Measurements from ENCODE around the gene AP5M1.
"Not testable (repeated sequence)": the region's sequence is repeated elsewhere in the genome, so short reads cannot be mapped to it uniquely, and the experiment has no call there.

Gene AP5M1

DNA sequence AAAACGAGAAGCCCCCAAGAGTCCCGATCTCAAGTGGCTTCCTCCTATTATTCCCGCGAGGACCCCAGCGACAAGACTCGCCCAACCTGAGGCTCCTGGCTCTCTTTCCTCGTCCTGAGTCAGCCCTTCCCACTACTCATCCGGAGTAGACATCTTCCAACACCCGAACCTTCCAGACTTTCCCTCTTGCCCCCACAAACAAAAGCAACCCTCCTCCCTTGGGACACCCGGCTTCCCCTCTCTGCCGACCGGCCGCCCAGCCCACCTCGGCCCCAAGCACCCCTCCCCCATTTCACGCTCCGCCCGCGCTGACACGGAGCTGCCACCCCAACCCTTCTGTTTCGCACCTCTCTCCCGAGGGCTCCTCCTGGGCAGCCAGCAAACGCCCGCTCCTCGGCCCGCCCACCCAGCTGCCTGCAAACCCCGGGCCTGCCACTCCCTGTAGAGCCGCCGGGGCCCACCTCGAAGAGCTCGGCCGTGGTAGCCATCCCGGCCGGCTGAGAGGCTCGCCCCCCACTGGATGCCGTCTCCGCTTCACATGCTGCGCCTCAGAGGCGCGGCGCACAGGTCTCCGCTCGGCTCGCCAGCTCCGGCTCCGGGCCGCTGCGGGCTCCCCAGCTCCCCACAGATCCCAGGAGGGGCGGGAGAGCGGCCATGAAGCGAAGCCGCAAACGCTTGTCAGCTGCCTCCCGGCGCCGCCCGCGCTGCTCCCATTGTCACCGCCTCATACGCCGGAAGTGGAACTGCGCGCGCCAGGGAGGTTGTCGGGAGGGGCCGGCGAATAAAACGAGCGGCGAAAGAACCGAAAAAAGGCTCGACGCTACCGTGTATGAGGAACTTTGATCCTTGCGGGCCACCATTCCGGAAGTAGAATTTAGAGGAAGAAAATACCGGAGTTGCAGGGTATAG, at the start of gene AP5M1, which contains the start of gene EXOC5:
Gene AP5M1, plus strand, starts transcription at position 811 of the 909 bp plus-strand sequence. CDS start 344 bp downstream, outside the sequence.
Gene EXOC5, minus strand, starts transcription at position 745 of the 909 bp plus-strand sequence. Its CDS starts 257 bp downstream, at position 488.
- DNase-seq (ENCODE audit: low spot score): peak; percentile 96

- no peak for DNase-seq (ENCODE audit: low spot score)
Measured at GRCh38 chr14:57221931-57222330, 46.8 kb upstream of the AP5M1 start.

GRCh38 chr14:57227083-57227482, 41.7 kb upstream of the AP5M1 start:
- no peak for DNase-seq (ENCODE audit: low spot score)

DNA sequence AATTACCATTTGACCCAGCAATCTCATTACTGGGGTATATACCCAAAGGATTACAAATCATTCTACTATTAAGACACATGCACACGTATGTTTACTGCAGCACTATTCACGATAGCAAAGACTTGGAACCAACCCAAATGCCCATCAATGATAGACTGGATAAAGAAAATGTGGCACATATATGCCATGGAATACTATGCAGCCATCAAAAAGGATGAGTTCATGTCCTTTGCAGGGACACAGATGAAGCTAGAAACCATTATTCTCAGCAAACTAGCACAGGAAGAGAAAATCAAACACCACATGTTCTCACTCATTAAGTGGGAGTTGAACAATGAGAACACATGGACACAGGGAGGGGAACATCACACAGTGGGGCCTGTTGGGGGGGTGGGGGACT, 40.5 kb upstream of the AP5M1 start:
- not testable (repeated sequence) for DNase-seq (ENCODE audit: low spot score)

DNA sequence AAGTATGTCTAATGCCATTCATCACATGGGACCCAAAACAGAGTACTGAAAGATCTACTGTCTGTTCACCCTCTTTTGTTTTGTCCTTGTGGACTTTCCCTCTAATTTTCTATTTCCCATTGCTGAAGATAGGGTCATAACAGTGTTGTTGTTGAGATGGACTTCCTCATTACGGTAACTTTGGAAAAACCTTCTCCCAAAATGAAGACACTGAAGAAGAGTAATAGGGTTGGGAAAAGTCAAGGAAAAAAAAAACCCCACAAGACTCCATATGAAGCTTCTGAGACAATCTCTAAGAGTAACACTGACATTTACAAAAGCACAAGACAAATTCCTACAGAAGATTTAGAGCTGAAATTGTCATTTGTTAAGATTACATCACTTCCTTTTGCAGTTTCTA, 36.8 kb upstream of the AP5M1 start:
- DNase-seq (ENCODE audit: low spot score): no peak

- not testable (repeated sequence) for DNase-seq (ENCODE audit: low spot score)
Measured at GRCh38 chr14:57240115-57240514, 28.7 kb upstream of the AP5M1 start.

GRCh38 chr14:57243320-57243719, 25.5 kb upstream of the AP5M1 start:
- DNase-seq (ENCODE audit: low spot score): no peak

DNA sequence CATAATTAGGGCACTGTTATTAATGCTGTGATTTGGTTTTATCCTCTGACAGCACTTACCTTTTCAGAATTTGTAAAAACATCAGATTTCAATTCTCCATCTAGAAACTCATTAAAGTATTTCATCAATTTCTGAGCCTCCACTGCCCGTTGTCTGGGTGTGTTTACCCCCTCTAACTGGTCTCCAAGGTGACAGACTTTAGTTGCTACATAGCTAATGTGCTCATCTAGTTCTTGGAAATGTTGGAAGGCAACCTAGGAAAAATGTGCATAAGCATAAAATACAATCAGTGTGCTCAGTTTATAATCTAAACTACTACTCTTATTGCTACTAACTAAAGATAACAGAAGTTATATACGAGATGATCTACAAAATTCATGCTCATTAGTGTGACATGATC, 24.7 kb upstream of the AP5M1 start:
- DNase-seq (ENCODE audit: low spot score): no peak

DNA sequence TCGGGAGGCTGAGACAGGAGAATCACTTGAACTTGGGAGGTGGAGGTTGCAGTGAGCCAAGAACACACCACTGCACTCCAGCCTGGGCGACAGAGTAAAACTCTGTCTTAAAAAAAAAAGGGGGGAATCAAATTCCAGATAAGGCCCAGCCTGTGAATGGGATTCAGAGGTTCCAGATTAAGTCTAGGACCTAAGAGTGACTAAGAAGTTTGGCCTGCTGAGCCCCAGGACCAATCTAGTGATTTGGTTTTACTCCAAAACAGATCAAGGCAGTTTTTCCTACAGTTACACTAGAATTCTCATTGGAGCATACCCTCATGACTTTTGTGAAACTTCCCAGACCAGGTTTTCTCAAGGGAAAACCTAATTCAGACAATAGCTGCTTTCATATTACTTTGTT, 22.8 kb upstream of the AP5M1 start:
- no peak for DNase-seq (ENCODE audit: low spot score)

- DNase-seq (ENCODE audit: low spot score): no peak
Measured at GRCh38 chr14:57246933-57247657, 21.7 kb upstream of the AP5M1 start.

- DNase-seq (ENCODE audit: low spot score): no peak
Measured at GRCh38 chr14:57254884-57255283, 13.9 kb upstream of the AP5M1 start.

DNA sequence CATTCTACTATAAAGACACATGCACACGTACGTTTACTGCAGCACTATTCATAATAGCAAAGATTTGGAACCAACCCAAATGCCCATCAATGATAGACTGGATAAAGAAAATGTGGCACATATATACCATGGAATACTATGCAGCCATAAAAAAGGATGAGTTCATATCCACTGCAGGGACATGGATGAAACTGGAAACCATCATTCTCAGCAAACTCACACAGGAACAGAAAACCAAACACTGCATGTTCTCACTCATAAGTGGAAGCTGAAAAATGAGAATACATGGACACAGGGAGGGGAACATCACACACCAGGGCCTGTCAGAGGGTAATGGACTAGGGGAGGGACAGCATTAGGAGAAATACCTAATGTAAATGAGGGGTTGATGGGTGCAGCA, 10.6 kb upstream of the AP5M1 start:
- not testable (repeated sequence) for DNase-seq (ENCODE audit: low spot score)

DNA sequence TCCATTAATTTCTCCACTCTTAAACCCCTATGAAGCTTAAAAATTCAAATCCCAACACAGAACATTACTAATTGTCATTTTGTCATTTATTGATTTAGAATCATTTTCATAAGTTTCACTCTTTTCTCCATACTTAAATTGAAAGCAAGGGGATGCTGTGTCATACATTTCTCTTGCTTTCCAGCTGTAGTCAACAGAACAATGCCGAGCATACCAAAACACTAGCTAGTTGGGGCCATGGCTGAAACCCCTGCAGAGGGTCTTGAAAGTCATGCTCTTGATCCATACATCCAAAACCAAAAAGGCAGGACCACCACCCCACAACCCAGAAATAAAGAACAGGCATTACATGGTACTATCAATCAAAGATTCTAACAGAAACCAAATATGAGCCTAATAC, 9.1 kb upstream of the AP5M1 start:
- DNase-seq (ENCODE audit: low spot score): no peak

DNA sequence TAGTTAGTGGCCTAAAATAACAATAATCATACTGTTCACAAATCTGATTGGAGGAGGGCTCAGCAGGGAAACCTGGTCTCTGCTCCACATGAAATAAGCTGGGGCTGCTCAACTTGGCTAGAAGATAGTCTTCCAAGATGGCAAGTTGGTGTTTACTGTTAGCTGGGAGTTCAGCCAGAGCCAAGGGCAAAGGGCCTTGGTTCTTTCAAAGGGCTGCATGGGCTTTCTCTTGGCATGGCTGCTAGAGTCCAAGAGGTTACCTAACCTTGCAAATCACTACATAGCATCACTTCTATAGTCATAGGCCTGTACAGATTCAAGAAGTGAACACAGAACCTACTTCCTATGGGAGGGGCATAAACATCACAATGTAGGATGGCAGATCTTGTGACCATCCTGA, 7.2 kb upstream of the AP5M1 start:
- no peak for DNase-seq (ENCODE audit: low spot score)

DNA sequence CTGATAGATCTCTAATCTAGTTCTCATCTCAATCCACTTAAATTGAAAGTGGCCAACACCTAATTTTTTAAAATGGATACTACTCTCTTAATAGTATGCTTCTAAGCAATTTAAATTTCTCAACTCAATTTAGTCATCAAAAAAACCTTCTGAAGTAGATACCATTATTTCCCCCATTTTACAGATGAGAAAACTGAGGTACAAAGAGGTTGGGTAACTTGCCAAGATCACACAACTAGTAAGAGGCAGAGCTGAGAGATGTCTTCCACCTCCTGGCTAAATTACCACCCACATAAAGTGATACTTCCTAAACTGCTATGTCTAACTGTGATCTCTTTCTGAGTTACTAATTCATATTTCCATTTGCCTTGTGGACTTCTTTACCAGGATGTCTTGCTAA, 6.7 kb upstream of the AP5M1 start:
- DNase-seq (ENCODE audit: low spot score): no peak

DNA sequence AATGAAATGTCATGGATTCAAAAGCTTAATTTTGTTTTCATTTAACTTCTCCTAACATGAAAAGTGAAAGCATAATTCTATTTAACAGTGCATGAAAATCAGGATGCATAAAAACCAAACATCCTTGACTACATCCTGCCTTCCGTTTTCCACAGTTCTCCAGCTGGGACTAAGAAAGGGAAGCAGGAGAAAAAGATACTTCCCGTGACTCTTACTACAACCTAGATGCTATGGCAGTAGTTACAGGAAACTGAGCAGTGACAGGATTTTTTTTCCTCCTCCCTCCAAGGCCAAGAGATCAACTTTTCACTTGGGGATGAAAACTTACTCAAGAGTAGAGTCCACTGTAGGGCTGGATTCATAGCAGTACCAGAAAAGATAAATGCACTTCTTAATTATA, 2.7 kb upstream of the AP5M1 start:
- no peak for DNase-seq (ENCODE audit: low spot score)

DNA sequence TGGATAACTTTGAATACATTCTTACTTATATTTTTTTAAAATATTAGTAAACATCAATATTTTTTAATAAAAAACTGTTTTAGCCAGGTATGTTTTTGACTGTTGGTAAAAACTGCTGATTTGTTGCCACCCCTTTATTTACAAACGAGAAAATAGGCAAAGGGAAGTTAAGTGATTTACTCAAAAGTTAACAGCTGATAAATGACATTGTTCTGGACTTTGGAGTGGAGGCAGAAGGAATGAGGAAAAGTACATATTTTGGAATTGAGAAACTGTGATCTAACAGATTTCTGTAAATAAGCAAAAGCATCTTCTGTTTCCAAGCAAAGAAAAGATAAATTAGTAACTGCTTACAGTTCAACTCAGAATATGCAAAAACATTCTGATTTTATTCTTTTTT, 4.5 kb downstream of the AP5M1 start:
- DNase-seq (ENCODE audit: low spot score): no peak

DNA sequence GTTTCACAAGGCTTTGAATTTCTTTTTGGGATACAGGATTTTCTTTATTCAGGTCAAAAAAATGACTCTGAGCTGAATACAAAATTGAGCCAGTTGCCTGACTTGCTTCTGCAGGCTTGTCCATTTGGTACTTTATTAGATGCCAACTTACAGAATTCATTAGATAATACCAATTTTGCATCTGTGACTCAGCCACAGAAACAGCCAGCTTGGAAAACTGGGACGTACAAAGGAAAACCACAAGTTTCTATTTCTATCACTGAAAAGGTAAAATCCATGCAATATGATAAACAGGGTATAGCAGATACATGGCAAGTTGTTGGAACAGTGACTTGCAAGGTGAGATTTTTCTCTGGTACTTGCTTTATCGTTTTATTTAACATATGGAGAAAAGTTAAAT, 5.8 kb downstream of the AP5M1 start:
- no peak for DNase-seq (ENCODE audit: low spot score)

- DNase-seq (ENCODE audit: low spot score): no peak
Measured at GRCh38 chr14:57275023-57275664, 6.4 kb downstream of the AP5M1 start.

GRCh38 chr14:57277062-57277461, 8.3 kb downstream of the AP5M1 start:
- DNase-seq (ENCODE audit: low spot score): no peak

- DNase-seq (ENCODE audit: low spot score): no peak
Measured at GRCh38 chr14:57287745-57288144, 19.0 kb downstream of the AP5M1 start.

DNA sequence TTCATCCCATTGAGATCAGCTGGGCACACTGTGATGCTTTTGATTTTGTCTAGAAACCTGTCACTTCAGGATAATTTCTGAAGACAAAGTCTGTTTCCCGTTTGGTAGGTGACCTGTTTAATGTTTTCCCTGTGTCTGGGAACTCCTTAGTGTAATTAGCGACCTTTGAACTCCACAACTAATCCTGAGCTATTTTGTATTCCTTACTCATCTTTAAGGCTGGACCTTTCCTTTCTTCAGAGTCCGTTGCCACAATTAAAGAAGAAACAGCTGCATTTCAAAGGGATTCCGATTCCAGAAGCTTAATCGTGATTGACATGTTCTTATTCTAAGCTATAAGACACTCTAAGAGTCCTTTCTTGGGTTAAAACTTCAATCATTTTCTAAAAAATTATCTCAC, 22.0 kb downstream of the AP5M1 start:
- no peak for DNase-seq (ENCODE audit: low spot score)

All from CD4-positive, alpha-beta T cell treated with Interleukin-2 at 100 ng/mL for 4 hours (primary cell).